HCT116 (cell line): ENCODE results near the gene GNA12. TPM values are rescaled to one million over a fixed set of nuclear protein-coding genes. Genes with fewer than 3 reads are reported as not detected.

Experiments
- ATAC-seq: fragments of 200-7000 bp; cut with Tn5 transposase; 2 replicates; pipeline ENCODE4 v1.9.1; 2020; ENCODE audit warnings: mild to moderate bottlenecking, moderate library complexity
- BruUV-seq: library from RNA; stranded (reverse); fragments of 400-500 nt; replicated peaks from 2 replicates; lab custom pipeline; 2021; lab: Mats Ljungman, UMichigan
- CTCF ChIA-PET: fragments of 300-600 bp; sonication (Branson Sonifier 250); formaldehyde crosslinking; loops from one replicate; lab custom pipeline; 2021; ENCODE audit warnings: antibody characterized with exemption; lab: Charles Lee
- POLR2A ChIA-PET: fragments of 300-600, 350-600 bp; sonication (Branson Sonifier 250); formaldehyde crosslinking; loops from one replicate; lab custom pipeline; 2021; ENCODE audit warnings: antibody characterized with exemption; lab: Charles Lee
- RAD21 ChIA-PET, 2 experiments: fragments of 300-600 bp; sonication (Branson Sonifier 250); formaldehyde crosslinking; loops; one replicate each; lab custom pipeline; 2023; ENCODE audit warnings: low total read pairs in 2 of 2; ENCODE audit not compliant: uncharacterized antibody in 2 of 2, unreplicated experiment in 2 of 2, low non-redundant PET in 1 of 2; lab: Charles Lee
- DNase-seq: peaks from one replicate; pipeline ENCODE4 v3.0.0-alpha.2; 2010; ENCODE audit warnings: low read depth, low spot score
- H2AFZ ChIP-seq: fragments of 200-600 bp; shearing (Covaris generic), sonication (generic); 2 replicates; pipeline ENCODE4 v1.6.1; 2017; ENCODE audit warnings: low read depth, mixed run types, mixed read lengths, antibody characterized with exemption, low read length; ENCODE audit not compliant: poor library complexity, severe bottlenecking
- H3K27ac ChIP-seq: 2 replicates; pipeline ENCODE4 v1.5.1; 2012; ENCODE audit warnings: low read depth, low read length
- H3K27me3 ChIP-seq: fragments of 200-600 bp; sonication (generic); 2 replicates; pipeline ENCODE4 v1.6.1; 2016; ENCODE audit warnings: mixed run types, low read length, mixed read lengths; ENCODE audit not compliant: insufficient read depth
- H3K36me3 ChIP-seq, 2 experiments: fragments of 200-500 bp in 1 of 2; fragments of 200-600 bp in 1 of 2; sonication (Bioruptor generic) in 1 of 2; sonication (generic) in 1 of 2; 2 replicates each; pipeline versions ENCODE4 v1.5.1 to v1.6.1; 2014 to 2016; ENCODE audit warnings: low read length in 2 of 2, inconsistent platforms in 1 of 2, mixed read lengths in 1 of 2, mixed run types in 1 of 2; ENCODE audit not compliant: insufficient read depth in 2 of 2, control insufficient read depth in 1 of 2
- H3K4me1 ChIP-seq, 2 experiments: fragments of 200-600 bp in 1 of 2; sonication (generic) in 1 of 2; 2 replicates each; pipeline versions ENCODE4 v1.5.1 to v1.6.1; 2012 to 2017; ENCODE audit warnings: low read length in 2 of 2, inconsistent platforms in 1 of 2, mild to moderate bottlenecking in 1 of 2, mixed read lengths in 1 of 2, mixed run types in 1 of 2, moderate library complexity in 1 of 2; ENCODE audit not compliant: insufficient read depth in 2 of 2, control insufficient read depth in 1 of 2
- H3K4me2 ChIP-seq: fragments of 200-600 bp; sonication (generic); 2 replicates; pipeline ENCODE4 v1.6.1; 2017; ENCODE audit warnings: mixed run types, low read length, mixed read lengths
- H3K4me3 ChIP-seq, 2 experiments: fragments of 200-600 bp in 1 of 2; sonication (generic) in 1 of 2; replicated peaks in 1 of 2; 2 replicates each; pipeline ENCODE4 v1.5.1; 2011 to 2016; ENCODE audit warnings: low read length in 2 of 2, control low read depth in 1 of 2, low read depth in 1 of 2, mild to moderate bottlenecking in 1 of 2, mixed read lengths in 1 of 2, mixed run types in 1 of 2
- H3K79me2 ChIP-seq: fragments of 200-600 bp; sonication (generic); 2 replicates; pipeline ENCODE4 v1.6.1; 2017; ENCODE audit warnings: mild to moderate bottlenecking, mixed run types, low read length, moderate library complexity, mixed read lengths; ENCODE audit not compliant: insufficient read depth
- H3K9ac ChIP-seq: fragments of 200-600 bp; sonication (generic); 2 replicates; pipeline ENCODE4 v1.6.1; 2016; ENCODE audit warnings: low read length, mixed read lengths
- H3K9me2 ChIP-seq: fragments of 200-600 bp; sonication (generic), shearing (Covaris generic); 2 replicates; pipeline ENCODE4 v1.6.1; 2017; ENCODE audit warnings: mixed run types, mild to moderate bottlenecking, moderate library complexity; ENCODE audit not compliant: insufficient read depth
- H3K9me3 ChIP-seq, 2 experiments: fragments of 200-500 bp in 1 of 2; fragments of 200-600 bp in 1 of 2; sonication (Bioruptor generic) in 1 of 2; sonication (generic) in 1 of 2; 2 replicates each; pipeline ENCODE4 v1.6.1; 2014 to 2017; ENCODE audit warnings: low read length in 2 of 2, mixed read lengths in 2 of 2, inconsistent platforms in 1 of 2, low read depth in 1 of 2, mild to moderate bottlenecking in 1 of 2, mixed run types in 1 of 2, moderate library complexity in 1 of 2; ENCODE audit not compliant: control insufficient read depth in 1 of 2, insufficient read depth in 1 of 2
- H4K20me1 ChIP-seq: fragments of 200-600 bp; sonication (generic), shearing (Covaris generic); 2 replicates; pipeline ENCODE4 v1.6.1; 2017; ENCODE audit warnings: mixed run types, mild to moderate bottlenecking, moderate library complexity; ENCODE audit not compliant: insufficient read depth
- CBX3 ChIP-seq: IDR thresholded peaks from 2 replicates; pipeline ENCODE4 v1.6.1; 2012; ENCODE audit warnings: low read depth
- CEBPB ChIP-seq: IDR thresholded peaks from 2 replicates; pipeline ENCODE4 v1.6.1; 2012; ENCODE audit warnings: low read depth
- EGR1 ChIP-seq: IDR thresholded peaks from 2 replicates; pipeline ENCODE4 v1.6.1; 2012; ENCODE audit warnings: low read depth
- ELF1 ChIP-seq: IDR thresholded peaks from 2 replicates; pipeline ENCODE4 v1.6.1; 2012; ENCODE audit warnings: low read depth, borderline replicate concordance
- EZH2 ChIP-seq: fragments of 200-600 bp; sonication (generic); IDR thresholded peaks from 2 replicates; pipeline ENCODE4 v1.6.1; 2017; ENCODE audit warnings: antibody characterized with exemption, mixed run types
- EZH2phosphoT487 ChIP-seq: fragments of 200-600 bp; IDR thresholded peaks from 2 replicates; pipeline ENCODE4 v1.6.1; 2018; ENCODE audit warnings: antibody characterized with exemption, borderline replicate concordance
- FOSL1 ChIP-seq: IDR thresholded peaks from 2 replicates; pipeline ENCODE4 v1.6.1; 2012; ENCODE audit warnings: low read depth
- JUND ChIP-seq: IDR thresholded peaks from 2 replicates; pipeline ENCODE4 v1.6.1; 2012
- POLR2AphosphoS5 ChIP-seq: IDR thresholded peaks from 2 replicates; pipeline ENCODE4 v1.6.1; 2011; ENCODE audit warnings: mild to moderate bottlenecking, low read depth, low read length, moderate library complexity
- SIN3A ChIP-seq: IDR thresholded peaks from 2 replicates; pipeline ENCODE4 v1.6.1; 2012; ENCODE audit warnings: low read depth
- SP1 ChIP-seq: IDR thresholded peaks from 2 replicates; pipeline ENCODE4 v1.6.1; 2012; ENCODE audit warnings: low read depth
- SRF ChIP-seq: IDR thresholded peaks from 2 replicates; pipeline ENCODE4 v1.6.1; 2012; ENCODE audit warnings: low read depth
- YY1 ChIP-seq: IDR thresholded peaks from 2 replicates; pipeline ENCODE4 v1.6.1; 2011; ENCODE audit warnings: low read length, low read depth, moderate library complexity, mild to moderate bottlenecking; ENCODE audit not compliant: insufficient replicate concordance; ENCODE audit errors: extremely low read depth
- ZFX ChIP-seq: fragments of 450-650 bp; IDR thresholded peaks from 2 replicates; pipeline ENCODE4 v1.6.1; 2017
- ZNF274 ChIP-seq: fragments of 200-500 bp; sonication (Bioruptor generic); IDR thresholded peaks from 2 replicates; pipeline ENCODE4 v1.6.1; 2014; ENCODE audit warnings: mild to moderate bottlenecking, low read depth, low read length, inconsistent platforms
- intact Hi-C: fragments of 100-400 bp; cut with micrococcal nuclease; formaldehyde crosslinking; loops from 2 replicates; pipeline ENCODE4 v1.10.0; 2022
- total RNA-seq: library from RNA; stranded (reverse); gene quantifications from one replicate; pipeline ENCODE4 v1.2.1, GENCODE V29; 2021; ENCODE audit not compliant: unreplicated experiment
- TF ChIP-seq, protein P1 (sequence below): IDR thresholded peaks from 2 replicates; pipeline ENCODE4 v1.6.1; 2012
- TF ChIP-seq, protein P2 (sequence below): IDR thresholded peaks from 2 replicates; pipeline ENCODE4 v1.6.1; 2011; ENCODE audit warnings: mild to moderate bottlenecking, low read length, moderate library complexity; ENCODE audit not compliant: insufficient replicate concordance; ENCODE audit errors: extremely low read depth
- TF ChIP-seq, protein P3 (sequence below), 3 experiments: fragments of 200-600 bp in 1 of 3; sonication (generic) in 1 of 3; IDR thresholded peaks in 2 of 3; conservative IDR thresholded peaks in 1 of 3; 2 replicates each; pipeline ENCODE4 v1.5.1; 2012 to 2017; ENCODE audit warnings: low read depth in 2 of 3, low read length in 2 of 3, antibody characterized with exemption in 1 of 3, borderline replicate concordance in 1 of 3, control low read depth in 1 of 3, mild to moderate bottlenecking in 1 of 3, mixed read lengths in 1 of 3, mixed run types in 1 of 3, moderate library complexity in 1 of 3; ENCODE audit not compliant: insufficient read depth in 1 of 3
- TF ChIP-seq, protein P4 (sequence below): IDR thresholded peaks from 2 replicates; pipeline ENCODE4 v1.6.1; 2012

Gene GNA12
- total RNA-seq, 1 experiment from 2014 or later: 32.6 TPM

DNA sequence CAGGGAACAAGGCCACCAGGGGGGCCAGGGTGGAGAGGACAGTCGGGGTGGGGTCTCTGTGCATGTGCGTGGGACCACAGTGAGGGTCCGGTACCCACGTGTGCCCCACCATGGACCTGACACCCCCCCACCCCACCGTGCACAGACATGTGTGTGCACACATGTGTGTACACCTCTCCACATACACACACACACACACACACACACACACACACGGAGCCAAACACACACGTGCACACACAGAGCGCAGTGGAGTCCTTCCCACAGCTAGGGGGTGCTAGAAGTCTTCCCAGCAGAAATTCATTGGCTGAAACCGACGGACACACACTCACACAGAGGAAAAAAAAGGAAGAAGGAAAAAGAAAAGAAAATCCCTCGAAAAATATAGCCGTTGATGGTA lies 42.8 kb upstream of the GNA12 start (continued):
- TF ChIP-seq EZH2phosphoT487 (no peak), FOSL1 (no peak)

DNA sequence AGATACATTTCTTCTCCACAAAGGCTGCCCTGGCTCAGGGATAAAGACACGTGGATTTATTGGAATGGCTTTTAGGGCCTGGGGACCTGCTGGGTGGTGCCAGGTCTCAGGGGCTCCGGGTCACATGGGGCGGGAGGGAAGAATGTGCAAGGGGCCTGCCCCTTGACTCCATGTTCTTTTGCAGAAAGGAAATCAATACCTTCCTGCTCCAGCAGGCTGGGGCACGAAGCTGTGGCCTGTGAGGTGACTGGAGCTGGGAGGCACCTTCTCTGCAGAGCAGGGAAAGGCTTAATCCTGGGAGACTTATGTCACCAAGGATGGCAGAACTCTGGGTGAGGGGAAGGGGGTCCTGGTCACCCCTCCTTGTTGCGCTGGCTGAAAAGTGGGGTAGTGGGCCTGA lies 42.3 kb upstream of the GNA12 start:
- ATAC-seq (peak; percentile 39; the same call in 1 of the 2 replicates), DNase-seq (no peak)
- TF ChIP-seq, protein P1, sequence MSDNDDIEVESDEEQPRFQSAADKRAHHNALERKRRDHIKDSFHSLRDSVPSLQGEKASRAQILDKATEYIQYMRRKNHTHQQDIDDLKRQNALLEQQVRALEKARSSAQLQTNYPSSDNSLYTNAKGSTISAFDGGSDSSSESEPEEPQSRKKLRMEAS: no peak
- TF ChIP-seq EZH2phosphoT487: no peak
- TF ChIP-seq, protein P2, sequence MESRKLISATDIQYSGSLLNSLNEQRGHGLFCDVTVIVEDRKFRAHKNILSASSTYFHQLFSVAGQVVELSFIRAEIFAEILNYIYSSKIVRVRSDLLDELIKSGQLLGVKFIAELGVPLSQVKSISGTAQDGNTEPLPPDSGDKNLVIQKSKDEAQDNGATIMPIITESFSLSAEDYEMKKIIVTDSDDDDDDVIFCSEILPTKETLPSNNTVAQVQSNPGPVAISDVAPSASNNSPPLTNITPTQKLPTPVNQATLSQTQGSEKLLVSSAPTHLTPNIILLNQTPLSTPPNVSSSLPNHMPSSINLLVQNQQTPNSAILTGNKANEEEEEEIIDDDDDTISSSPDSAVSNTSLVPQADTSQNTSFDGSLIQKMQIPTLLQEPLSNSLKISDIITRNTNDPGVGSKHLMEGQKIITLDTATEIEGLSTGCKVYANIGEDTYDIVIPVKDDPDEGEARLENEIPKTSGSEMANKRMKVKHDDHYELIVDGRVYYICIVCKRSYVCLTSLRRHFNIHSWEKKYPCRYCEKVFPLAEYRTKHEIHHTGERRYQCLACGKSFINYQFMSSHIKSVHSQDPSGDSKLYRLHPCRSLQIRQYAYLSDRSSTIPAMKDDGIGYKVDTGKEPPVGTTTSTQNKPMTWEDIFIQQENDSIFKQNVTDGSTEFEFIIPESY: no peak
- TF ChIP-seq, protein P3, sequence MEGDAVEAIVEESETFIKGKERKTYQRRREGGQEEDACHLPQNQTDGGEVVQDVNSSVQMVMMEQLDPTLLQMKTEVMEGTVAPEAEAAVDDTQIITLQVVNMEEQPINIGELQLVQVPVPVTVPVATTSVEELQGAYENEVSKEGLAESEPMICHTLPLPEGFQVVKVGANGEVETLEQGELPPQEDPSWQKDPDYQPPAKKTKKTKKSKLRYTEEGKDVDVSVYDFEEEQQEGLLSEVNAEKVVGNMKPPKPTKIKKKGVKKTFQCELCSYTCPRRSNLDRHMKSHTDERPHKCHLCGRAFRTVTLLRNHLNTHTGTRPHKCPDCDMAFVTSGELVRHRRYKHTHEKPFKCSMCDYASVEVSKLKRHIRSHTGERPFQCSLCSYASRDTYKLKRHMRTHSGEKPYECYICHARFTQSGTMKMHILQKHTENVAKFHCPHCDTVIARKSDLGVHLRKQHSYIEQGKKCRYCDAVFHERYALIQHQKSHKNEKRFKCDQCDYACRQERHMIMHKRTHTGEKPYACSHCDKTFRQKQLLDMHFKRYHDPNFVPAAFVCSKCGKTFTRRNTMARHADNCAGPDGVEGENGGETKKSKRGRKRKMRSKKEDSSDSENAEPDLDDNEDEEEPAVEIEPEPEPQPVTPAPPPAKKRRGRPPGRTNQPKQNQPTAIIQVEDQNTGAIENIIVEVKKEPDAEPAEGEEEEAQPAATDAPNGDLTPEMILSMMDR (IDR thresholded peaks at IDR 0.05 in 2 of 3, conservative IDR thresholded peaks at IDR 0.05 in 1 of 3; ENCODE audit: borderline replicate concordance in 1 of 3, insufficient read depth in 1 of 3, low read depth in 2 of 3, low read length in 2 of 3): no peak
- no peak for TF ChIP-seq SIN3A
- TF ChIP-seq POLR2AphosphoS5: no peak
- TF ChIP-seq, protein P4, sequence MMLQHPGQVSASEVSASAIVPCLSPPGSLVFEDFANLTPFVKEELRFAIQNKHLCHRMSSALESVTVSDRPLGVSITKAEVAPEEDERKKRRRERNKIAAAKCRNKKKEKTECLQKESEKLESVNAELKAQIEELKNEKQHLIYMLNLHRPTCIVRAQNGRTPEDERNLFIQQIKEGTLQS: no peak
- no peak for TF ChIP-seq ELF1
- TF ChIP-seq SP1: no peak
- no peak for TF ChIP-seq ZFX
- TF ChIP-seq CBX3: no peak
- TF ChIP-seq YY1: no peak
- TF ChIP-seq EZH2: no peak
- no peak for TF ChIP-seq ZNF274
- TF ChIP-seq CEBPB: no peak
- no peak for TF ChIP-seq EGR1
- no peak for TF ChIP-seq JUND
- no peak for TF ChIP-seq SRF
- Histone ChIP-seq H3K4me1 (no peaks in the 10 kb centered on the region), H2AFZ (no peak overlapping the region), H3K36me3 (no peaks in the 10 kb centered on the region), H3K79me2 (no peaks in the 10 kb centered on the region), H3K4me2 (no peak overlapping the region), H3K9ac (no peak overlapping the region), H3K27ac (no peak overlapping the region), H3K9me3 (no peaks in the 10 kb centered on the region), H3K4me3 (no peak overlapping the region), H3K27me3 (no peaks in the 10 kb centered on the region), H4K20me1 (no peaks in the 10 kb centered on the region), H3K9me2 (no peaks in the 10 kb centered on the region)
- ChIA-PET RAD21 (no interaction called here), CTCF (interaction anchor here (0.9 to 1.6 kb wide), 4 partner anchors 124 to 787 kb away, joined by 3 to 8 read pairs (median 3); no protein-coding TSS in a partner anchor), POLR2A (no interaction called here)
- intact Hi-C loops: loop anchor here (2.0 to 5.0 kb wide), 3 partner anchors 786 to 1591 kb away; no protein-coding TSS in a partner anchor
- no TSS peak for BruUV-seq
